Ovary (tissue), 3 donors: ENCODE measurements around the gene MMP25.

Experiments
- EP300 ChIP-seq: sonication (generic); formaldehyde crosslinking; IDR thresholded peaks from one replicate; pipeline ENCODE4 v1.6.1; 2017; ENCODE audit warnings: antibody characterized with exemption
- POLR2A ChIP-seq: fragments of 450-650 bp; IDR thresholded peaks from one replicate; pipeline ENCODE4 v1.6.1; 2017; ENCODE audit warnings: antibody characterized with exemption, mild to moderate bottlenecking, moderate library complexity
- TF ChIP-seq, protein P1 (sequence below), 3 donors: fragments of 450-650 bp in 2 of 3; fragments of 200-600 bp in 1 of 3; IDR thresholded peaks; one replicate each; pipeline versions ENCODE4 v1.5.1 to v1.8.0; 2016 to 2022; ENCODE audit warnings: antibody characterized with exemption in 3 of 3, mild to moderate bottlenecking in 1 of 3
- donor health status: DM: no; HTN: no; CAD: no.

DNA sequence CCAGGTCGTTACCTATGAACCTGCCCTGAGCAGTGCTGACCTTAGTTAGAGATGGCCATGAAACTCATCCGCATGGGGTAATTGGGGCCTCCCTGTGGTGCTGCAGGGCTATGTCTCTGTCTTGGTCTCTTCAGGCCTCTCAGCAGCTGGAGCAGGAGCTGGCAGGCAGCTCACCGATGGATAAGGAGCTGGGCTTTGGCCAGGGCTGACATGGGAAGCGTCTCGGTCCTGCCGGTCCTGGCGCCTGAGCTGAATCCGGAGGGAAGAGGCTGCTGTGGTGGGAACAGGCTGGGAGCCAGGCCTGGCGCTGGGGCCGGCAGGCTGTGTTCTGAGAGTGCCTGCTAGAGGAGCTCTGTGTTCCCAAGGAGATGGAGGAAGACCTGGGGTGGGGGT is 29.2 kb downstream of the MMP25 start:
- TF ChIP-seq, protein P1, sequence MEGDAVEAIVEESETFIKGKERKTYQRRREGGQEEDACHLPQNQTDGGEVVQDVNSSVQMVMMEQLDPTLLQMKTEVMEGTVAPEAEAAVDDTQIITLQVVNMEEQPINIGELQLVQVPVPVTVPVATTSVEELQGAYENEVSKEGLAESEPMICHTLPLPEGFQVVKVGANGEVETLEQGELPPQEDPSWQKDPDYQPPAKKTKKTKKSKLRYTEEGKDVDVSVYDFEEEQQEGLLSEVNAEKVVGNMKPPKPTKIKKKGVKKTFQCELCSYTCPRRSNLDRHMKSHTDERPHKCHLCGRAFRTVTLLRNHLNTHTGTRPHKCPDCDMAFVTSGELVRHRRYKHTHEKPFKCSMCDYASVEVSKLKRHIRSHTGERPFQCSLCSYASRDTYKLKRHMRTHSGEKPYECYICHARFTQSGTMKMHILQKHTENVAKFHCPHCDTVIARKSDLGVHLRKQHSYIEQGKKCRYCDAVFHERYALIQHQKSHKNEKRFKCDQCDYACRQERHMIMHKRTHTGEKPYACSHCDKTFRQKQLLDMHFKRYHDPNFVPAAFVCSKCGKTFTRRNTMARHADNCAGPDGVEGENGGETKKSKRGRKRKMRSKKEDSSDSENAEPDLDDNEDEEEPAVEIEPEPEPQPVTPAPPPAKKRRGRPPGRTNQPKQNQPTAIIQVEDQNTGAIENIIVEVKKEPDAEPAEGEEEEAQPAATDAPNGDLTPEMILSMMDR (IDR thresholded peaks at IDR 0.05): no peak
- no peak for TF ChIP-seq POLR2A
- no peak for TF ChIP-seq EP300
